RCC 7860 (cell line): ENCODE measurements around the gene MYLK2.

ENCODE experiments used
- DNase-seq: peaks from one replicate; pipeline ENCODE4 v3.0.0-alpha.2; 2015; ENCODE audit warnings: low spot score
- FAIRE-seq: peaks from 2 replicates; lab custom pipeline; 2012; peaks lifted over from hg19 to GRCh38; lab: Jason Lieb, UNC

MYLK2 gene

DNA sequence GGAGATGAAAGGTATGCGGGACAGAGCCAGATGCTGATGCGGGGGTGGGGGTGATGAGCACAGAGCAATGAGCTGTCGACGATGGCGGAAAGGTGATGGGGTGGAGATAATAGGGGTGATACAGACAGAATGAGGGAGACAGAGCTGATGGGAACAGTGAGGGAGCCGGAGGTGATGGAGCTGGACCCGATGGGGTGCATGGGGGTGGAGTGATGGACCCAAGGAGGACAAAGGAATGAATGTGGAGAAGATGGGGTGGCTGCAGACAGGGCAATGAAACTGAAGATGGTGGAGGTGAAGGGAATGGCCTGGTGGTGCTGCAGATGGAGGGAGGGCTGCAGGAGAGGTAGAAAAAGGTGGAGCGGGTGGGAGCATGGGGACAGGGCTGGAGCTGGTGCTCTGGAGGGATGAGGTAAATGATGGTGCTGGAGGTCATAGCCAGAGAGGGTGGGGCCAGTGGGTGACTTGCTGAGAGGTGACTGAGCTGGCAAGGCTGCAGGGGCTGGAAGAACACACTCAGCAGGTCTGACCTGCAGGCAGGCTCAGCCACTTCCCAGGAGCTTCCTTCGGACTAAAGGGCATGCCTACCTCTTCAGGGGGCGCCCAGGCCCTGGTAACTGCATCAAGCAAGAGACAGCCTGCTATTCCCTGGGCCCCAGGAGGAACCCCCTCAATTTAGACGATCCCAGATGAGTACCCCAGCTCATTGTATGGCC, 32.2 kb downstream of the MYLK2 start:
- FAIRE-seq: no peak
- DNase-seq: no peak

DNA sequence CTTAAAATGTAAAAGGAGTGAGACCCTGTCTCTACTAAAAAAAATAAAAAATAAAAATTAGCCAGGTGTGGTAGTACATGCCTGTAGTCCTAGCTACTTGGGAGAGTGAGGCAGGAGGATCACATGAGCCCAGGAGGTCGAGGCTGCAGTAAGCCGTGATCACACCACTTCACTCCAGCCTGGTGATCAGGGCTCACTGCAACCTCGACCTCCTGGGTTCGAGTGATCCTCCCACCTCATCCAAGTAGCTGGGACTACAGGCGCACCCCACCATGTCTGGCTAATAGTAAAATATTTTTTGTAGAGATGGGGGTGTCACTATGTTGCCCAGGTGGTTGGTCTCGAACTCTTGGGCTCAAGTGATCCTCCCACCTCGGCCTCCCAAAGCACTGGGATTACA, 34.3 kb downstream of the MYLK2 start:
- DNase-seq: no peak
- no peak for FAIRE-seq

DNA sequence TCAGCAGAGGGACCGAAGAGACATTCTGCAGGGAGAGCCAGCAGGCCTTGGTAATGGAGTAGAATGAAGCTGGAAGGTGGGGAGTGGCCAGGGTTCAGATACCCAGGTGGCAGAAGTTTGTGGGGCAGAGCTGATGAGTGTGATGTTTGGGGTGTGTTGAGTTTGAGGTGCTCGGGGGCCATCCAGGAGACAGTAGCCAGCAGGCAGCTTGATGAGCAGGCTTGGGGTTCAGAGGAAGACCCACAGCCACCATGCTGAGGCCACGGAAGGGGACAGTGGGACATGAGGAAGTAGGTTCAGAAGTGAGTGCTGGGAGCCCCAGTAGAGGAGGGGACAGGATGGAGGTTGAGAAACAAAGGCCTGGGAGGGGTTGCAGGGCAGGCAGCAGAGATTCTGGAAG, 37.4 kb downstream of the MYLK2 start:
- FAIRE-seq (no peak), DNase-seq (no peak)

DNA sequence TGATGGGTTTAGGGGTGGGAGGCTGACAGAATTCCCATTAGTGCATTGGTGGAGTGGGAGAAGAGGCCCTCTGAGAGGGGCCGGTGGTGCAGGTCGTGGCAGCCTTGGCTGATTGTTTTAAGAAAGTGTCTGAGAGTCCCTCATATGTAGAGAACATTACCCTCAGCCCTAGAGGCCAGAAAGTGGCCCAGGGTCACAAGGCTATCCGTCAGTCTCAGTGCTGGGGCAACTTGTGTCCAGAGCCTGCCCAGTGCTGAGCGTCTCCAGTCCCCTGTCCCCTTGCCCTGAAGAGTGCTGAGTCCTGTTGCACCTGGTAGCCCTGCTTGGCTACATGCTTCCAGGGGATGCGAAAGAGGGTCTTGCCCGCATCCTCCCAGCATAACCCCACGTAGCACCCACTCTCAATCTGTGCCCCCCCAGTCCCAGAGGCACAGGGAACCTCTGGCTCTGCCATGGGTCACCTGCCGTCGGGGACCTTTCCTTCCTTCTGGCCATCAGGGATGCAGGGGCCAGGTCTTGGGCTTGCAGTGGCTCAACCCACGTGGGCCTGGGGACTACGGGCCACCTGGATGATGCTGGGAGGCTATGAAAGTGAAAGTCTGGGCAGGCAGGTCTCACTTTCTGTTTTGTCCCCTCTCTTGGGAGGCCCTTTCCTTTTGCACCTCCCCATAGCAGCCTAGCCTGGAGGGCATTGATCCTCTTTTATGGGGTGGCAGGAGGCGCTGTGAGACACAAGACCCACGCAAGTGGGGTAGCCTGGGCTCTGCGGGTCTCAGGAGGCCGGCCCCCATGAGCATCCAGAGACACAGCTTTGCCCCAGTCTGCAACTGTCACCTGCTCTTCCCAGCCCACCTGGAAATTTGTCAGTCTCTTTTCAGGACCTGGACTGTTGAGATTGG, 39.0 kb downstream of the MYLK2 start:
- DNase-seq (no peak), FAIRE-seq (no peak)

DNA sequence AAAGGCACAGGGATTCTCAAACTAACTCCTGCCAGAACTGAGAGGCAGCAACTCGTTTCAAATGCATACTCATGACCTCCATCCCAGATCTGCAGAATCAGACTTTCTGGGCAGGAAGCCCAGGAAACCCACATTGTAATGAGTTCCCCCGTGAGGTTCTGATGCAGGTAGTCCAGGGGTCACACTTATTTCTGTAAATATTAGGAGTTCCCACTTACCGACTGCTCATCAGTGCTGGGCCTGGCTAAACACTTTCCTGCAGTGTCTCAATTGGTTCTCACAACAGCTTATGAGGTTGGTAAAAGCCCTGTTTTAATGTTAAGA, 39.6 kb downstream of the MYLK2 start:
- FAIRE-seq: no peak

DNA sequence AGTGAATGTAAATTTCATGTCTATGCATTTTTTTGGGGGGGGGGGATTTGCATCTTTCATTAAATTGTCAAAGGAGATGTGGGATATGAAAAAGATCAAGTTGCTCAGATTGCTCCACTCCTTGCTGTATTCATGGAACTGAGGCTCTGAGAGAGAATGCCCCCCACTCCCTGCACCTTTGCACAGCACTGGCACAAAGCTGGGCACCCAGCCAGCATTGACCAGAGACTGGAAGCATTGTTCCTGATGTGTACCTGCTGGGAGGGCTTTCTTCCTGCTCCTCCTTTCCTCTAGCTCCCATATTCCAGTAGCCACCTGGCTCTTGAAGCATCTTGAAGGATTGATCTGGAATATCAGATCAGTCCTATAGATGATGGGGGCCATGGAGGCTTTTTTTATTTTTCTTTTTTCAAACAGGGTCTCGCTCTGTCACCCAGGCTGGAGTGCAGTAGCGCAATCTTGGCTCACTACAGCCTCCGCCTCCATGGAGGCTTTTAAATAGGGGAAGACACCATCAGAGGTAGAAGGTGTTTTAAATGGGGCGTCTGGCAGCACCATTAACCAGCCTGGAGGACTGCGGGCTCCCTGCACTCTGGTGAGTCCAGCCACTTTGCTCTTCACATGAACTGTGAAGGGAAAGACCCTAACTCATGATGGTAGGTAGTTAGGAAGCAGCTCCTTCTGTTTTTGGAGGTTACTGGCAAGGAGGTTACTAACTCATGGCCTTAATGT, 40.3 kb downstream of the MYLK2 start:
- DNase-seq: no peak

More for the DNA sequence above, 39.6 kb downstream of the MYLK2 start:
- no peak for DNase-seq

DNA sequence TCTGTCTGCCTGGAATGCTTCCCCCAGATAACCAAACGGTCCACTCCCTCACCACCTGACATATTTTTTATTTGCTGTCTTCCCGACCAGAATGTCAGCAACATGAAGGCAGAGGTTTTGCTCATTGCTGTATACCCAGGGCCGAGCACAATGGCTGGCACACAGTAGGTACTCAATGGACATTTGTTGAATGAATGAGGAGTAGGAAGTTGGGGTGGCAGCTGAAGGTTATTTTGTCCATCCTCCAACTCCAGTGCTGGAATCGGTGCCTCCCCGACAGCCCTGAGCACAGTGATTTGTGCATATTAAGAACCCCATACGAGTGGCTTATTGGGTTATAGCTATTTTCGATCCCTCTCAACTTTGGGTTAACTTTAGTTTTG, 40.8 kb downstream of the MYLK2 start:
- DNase-seq (no peak), FAIRE-seq (no peak)

More for the DNA sequence above, 40.3 kb downstream of the MYLK2 start:
- FAIRE-seq: no peak

DNA sequence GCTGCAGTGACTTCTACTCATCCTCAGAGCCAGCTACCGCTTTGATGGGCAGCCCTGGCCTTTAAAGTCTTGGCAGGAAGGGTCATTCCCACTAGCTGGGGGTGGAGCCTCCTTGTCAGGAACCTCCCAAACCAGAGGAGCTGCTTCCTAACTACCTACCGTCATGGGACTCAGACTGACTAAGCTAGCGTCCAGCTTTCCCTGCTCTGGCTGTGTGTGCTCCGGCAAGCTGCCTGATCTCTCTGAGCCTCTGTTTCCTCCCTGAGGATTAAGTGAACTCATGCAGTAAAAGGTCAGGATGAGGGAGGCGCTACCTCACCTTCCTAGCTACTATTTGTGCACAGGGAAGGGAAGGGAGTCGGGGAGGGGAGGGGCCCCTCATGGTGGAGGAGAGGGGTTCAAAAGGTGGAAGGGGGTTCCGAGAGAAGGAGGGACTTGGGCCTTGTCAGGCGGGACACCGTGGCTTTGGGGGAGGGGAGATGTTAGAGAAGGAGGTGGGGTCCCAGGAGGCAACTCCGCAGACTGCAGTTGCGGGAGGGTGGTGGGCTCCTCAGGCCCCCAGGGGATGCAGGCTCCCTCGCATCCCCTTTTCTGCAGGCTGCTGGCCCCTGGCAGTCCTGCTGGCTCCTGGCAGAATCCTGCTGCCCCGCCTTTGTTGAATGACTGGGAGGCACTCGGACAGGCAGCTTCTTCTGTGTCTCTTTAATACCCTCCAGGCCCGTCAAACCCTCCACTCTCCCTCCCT, 41.4 kb downstream of the MYLK2 start:
- FAIRE-seq: no peak
- peak; percentile 43 for DNase-seq

DNA sequence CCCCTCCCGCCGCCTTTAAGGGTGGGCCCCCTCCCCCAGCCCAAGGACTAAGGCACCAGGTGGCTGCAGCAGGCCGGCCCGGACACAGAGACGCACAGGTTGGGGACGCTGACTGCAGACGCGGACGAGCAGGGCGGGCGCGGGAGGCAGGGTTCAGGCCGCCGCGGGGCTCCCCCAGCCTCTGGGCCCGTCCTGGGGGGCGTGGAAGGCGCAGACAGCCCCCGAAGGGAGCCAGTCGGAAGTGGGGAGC, 41.9 kb downstream of the MYLK2 start:
- DNase-seq: no peak
- no peak for FAIRE-seq

DNA sequence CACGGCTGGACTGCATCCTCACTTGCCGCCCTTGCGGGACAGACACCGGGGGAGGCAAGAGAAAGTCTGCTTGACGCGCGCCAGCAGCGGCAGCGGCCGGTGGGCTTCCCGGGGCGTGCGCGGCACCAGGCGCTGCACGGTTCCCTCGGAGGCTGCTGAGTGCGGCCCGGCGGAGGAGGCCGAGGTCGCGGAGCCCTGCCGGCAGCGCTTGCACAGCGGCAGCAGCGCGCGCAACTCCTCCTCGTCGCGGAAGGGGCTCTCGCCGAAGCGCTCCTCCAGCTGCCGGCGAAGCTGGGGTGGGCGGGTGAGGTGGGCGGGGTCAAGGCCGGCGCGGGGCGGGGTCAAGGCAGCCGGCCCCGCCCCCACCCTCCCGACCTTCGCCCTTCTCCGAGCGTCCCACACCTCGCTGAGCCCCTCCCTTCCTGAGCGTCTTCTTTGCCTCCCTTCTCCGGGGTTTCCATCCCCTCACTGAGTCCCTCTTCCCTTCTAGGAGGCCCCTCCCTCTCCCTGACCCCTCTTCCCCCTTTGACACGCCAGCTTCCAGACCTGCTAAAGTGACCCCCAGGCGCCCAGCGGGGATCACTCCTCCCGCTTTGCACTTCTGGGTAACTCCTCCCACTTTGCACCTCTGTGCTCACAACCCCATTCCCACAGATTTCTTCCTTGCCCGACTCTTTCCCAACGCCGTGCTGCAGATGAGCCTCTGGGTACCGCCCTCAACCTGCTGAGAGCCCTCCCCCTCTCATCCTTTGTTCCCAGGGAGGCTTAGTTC, 42.4 kb downstream of the MYLK2 start:
- DNase-seq (no peak), FAIRE-seq (no peak)

DNA sequence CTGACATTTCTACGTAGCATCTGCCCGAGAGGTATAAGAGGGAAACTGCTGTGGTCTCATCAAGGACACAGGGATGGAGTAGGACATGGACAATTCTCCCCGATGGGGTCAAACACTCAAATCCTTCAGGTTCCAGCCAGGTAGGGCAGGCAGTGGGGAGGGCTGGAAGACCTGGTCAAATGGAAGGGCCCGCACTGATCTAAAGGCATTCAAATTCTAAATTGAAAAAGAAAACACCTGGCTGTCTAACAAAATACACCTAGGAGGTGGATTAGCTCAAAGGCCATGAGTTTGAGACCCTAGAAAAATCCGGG, 43.0 kb downstream of the MYLK2 start:
- DNase-seq (no peak), FAIRE-seq (no peak)

DNA sequence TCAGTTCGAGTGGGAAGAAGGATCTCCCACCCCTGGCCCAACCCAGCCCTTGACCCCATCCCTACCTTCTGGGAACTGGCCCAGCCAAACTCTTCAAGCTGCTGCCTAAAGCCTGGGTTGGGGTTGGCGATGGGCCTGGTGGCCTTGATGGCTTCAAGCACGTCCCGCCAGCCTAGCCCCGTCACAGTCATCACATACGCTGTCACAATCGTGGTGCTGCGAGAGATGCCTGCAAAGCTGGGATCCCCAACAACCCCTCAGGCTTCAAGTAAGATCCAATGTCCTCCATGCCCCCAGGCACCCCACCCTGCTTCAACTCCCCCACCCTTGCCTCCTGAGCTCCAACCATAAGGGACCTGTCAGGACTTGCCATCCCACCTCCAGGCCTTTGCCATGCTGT, 43.4 kb downstream of the MYLK2 start:
- FAIRE-seq (no peak), DNase-seq (no peak)

DNA sequence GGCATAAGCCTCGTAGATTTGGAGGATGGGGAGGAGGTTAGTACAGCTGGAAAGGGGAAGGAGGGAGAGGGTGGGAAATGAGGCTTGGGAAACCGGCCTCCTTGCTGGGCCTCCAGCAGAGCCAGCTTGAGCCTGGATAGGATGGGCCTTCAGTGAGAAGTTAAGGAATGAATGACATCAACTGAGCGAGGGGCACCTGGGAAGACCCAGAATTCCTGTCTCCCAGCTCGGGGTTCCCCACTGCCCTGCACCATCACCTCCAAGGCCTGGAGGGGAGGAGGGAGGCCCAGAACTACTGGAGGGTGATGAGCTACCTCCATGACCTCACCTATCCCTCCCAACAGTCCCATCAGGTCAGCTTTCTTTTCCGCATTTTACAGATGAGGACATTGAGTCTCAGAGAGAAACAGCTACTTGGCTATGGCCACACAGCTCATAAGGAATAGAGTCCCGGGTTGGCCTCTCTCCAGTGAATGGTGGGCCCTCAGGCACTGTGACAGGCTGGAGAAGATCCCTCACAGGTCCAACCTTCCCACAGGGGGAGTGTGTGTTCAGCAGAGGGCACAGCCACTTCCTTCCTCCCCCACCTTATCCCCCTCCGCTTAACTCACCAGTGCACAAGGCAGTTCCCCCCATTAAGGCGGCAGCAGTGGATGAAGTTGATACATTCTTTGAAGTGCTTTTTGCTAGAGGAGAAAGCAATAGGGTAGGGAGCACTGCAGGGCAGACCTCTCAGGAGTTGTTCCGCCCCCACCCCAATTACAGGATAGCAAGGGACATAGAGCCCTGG, 44.3 kb downstream of the MYLK2 start:
- FAIRE-seq (no peak), DNase-seq (no peak)

DNA sequence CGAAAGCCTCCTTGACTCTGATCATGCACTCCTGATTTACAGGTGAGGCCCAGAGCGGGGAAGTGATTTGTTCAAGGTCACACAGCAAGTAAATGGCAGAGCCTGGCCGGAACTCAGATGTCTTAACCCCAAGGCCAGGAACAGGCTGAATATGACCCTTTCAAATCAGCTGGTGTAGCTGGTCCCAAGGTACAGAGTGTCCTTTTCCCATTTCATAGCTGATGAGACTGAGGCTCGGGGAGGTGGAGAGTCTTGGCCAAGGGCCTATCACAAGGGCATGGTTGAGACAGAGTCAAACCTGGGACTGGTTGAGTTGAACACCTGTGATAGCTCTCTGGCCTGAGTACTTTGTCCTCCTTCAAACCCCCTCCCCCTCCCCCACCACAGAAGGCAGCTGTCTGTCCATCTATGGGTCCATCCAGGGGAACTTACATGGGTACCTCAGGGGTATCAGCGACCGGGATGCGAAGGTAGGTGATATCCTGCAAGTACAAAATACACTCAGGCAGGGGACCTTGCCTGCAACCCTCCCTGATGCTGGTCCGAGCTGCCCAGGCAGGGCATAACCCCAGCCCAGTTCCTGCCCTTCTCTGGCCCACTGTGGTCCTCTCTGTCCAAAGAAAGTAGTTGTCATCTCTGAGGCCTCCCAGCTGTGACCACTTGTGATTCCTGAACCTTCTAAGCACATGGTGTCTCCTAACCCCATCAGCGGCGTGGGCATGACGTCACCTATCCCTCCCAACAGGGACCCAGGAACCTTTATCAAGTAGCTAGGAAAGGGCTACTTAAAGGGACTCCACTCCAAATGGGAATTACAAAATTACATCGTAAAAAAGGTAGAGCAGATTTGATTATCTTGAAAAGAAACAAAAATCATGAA, 45.6 kb downstream of the MYLK2 start:
- DNase-seq (no peak), FAIRE-seq (no peak)

DNA sequence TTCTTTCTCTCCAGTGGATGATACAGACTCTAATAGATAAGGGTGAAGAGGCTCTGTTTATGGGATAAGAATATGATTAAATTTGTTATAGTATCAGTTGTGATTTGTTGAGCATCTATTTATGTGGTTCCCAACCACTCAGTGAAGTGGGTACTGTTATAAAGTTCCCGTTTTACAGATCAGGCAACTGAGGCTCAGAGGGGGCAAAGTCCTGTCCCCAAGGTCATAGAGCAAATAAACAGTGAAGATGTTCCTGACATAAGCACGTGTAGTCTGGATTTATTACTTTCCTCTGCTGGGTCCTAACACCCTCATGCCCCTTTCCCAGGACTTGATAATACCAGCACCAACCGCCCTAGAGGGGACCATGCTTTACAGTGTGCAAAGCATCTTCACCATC, 47.1 kb downstream of the MYLK2 start:
- FAIRE-seq: no peak
- no peak for DNase-seq

DNA sequence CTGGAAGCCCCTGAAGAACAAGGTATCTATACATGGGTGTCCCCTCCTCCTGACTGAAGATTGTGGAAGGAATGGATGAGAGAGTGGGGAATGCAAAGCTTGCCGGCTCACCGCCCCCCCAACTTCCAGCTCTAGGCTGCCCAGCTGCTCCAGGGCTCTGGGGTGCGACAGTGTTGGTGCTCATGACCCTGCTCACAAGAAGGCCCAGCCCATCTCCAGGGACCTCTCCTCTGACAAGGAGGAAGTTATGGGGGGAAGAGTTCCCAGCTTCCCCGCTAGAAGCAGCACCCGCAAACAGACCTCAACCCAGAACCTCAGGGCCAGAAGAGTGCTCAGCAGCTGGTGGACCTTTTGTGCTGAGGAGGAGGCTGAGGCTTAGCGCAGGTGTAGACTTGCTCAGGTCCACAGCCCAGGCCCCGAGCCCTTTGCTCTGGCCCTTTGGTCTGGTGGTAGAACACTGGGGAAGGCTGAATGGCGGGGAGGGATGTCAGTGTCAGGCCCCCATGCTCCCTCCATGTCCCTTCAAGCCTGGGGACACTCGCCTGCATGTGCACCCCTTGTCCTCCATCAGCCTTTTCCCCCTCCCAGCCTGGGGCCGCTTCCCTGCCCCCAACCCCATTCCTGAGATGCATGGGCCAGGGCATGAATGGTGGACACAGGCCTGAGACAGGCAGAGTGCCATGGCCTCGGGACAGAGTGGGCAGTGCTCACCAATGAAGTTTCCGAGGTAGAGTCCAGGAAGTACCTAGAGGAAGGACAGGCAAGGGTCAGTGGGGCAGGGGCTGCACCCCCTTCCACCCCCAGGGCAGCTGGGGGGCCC, 49.9 kb downstream of the MYLK2 start:
- DNase-seq (no peak), FAIRE-seq (no peak)

DNA sequence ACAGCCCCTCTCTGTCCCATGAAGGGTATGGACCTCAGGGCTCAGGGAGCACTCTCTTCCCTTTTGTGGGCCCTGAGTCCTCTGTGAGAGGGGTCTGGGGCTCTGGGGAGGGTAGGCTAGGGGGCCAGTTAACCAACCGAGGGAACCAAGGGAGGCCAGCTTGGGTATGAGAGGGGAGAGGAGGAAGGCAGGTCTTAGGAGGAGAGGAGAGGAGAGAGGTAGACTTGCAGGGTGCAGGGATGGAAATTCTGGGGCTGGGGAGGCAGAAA, 50.5 kb downstream of the MYLK2 start:
- no peak for FAIRE-seq
- no peak for DNase-seq

DNA sequence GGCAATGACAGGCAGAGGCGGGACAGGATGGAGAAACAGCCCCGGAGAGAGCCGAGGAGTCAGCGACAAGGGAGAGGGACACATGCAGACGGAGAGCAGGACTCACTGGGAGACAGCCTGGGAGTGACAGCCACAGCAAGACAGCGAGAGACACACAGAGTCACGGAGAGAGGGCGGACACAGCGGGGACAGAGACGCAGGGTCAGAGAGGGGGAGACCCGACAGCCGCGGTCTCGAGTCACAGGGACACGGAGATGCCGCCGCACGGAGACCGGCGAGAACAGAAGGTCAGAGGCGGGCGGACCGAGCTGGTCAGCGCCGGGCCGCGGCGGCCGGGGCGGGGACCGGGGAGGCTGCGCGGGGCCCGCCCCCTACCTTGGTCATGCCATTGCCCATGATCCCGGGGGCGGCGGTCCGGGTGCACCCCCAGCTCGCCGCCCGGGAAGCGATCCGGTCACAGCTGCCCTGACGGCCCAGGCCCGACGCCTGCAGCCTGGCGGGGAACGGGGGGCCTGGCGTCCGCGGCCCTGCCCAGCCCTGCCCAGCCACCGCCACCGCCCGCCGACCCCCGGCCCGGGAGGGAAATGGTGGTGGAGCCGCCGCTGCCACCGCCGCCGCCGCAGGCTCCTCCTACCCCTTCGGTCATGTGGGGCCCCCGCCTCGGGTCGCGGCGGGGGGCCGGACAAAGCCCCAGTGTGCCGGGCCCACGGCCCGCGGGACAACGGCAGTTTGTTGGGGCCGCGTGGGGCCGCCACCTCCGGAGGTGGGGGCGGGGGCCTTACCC, 51.0 kb downstream of the MYLK2 start, which contains the start of the genes DUSP15 and TTLL9:
DUSP15 (minus strand) TSS at position 586 of the 784 bp plus-strand sequence; CDS start at position 396, 190 bp downstream.
TTLL9 (plus strand) TSS at position 693 of the 784 bp plus-strand sequence. CDS start 493 bp downstream, outside the sequence.
- no peak for DNase-seq
- FAIRE-seq: no peak
